Left hindlimb (tissue), 1 donor: Measurements from ENCODE around the gene CACNB1.

Source experiments
- DNase-seq: peaks from one replicate; pipeline ENCODE4 v3.0.0-alpha.2; 2018

CACNB1 gene

DNA sequence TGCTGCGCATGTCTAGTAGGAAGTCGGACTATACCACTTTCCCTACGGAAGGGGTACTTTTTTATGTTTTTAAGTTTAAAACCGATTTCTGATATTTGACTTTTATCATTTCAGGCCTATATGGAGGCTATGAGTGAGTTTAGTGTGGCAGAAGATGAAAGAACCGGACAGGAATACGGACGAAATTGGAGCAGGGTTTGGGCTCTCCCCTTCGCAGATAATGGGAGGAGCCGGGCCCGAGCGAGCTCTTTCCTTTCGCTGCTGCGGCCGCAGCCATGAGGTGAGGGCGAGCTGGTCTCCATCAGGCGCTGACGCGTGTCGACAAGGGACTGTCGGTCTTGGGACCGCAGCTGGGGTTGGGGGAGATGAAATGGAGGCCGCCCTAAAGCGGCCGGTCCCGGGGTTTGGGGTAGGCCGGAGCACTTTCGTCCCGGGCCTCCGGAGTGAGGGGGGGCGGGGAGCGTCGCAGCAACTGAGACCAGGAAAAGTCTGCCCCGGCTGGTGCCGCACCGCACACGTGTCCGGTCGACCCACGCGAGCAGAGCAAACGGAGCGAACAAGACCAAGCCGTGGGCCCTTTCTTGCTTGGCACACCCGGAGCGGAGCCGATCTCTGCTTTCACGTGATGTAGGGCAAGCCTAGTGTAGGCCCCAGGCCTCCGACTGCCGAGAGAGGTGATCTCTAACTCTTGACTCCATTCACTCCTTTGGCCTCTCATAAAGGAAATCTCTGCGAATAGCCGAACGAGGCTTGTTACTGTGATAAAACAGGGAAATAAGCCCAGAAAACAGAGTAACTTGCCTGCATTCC, 2.8 kb upstream of the CACNB1 start, which contains the start of gene RPL19:
RPL19 (plus strand) TSS at position 214 of the 810 bp plus-strand sequence; CDS start at position 276, 62 bp downstream.
- peak; percentile 83 for DNase-seq

- peak; percentile 90 for DNase-seq
Measured at GRCh38 chr17:39199820-39200069, 2.3 kb upstream of the CACNB1 start.

DNA sequence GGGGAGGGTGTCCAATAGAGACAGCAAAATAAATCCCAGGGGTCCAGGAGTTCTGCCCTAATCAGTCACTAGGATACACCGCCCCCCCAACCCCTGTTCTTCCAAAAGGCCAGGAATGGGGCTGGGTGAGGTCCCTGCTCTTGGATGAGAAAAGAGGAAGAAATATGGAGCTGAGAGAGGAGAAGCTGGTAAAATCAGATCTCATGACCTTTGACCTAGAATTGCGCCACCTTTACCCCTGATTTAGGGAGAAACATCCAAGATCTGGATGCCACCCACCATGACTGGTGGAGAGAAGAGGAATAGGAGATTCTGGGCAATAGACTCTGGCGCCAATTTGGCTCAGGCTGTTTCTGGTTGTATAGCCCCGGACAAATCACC, 707 bp upstream of the CACNB1 start:
- no peak for DNase-seq

GRCh38 chr17:39196808-39197291, 619 bp downstream of the CACNB1 start:
- DNase-seq: peak; percentile 77

- no peak for DNase-seq
Measured at GRCh38 chr17:39196241-39196807, 1.1 kb downstream of the CACNB1 start.

DNA sequence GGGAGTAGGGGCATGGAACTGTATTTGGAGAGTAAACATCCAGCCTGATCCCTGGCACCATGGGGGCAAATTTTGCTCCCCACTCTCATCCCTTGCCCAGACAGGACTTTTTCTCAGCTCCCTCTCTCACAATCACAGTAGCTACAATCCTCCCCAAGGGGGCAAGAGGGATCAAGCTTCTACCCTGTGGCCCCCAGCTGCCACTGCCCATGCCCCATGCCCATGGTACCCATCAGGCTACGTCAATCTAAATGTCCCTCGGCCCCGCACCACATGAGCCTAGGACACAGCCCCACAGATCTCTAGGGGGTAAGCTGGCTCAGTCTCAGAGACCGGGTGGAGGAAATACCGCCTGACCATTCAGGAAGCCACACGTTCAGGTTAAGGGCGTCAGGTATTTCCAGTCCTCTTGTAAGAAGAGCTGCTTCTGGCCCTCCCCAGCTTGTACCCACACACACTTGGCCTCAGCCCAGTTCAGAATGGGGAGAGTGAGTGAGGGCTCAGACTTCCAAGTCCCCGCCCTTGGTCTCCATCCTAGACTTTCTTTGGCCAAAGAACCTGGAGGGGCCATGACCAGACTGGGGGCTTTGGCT, 1.8 kb downstream of the CACNB1 start:
- peak; percentile 72 for DNase-seq

GRCh38 chr17:39194985-39195524, 2.4 kb downstream of the CACNB1 start:
- DNase-seq: no peak

GRCh38 chr17:39194089-39194984, 3.1 kb downstream of the CACNB1 start:
- DNase-seq: peak; percentile 75

DNA sequence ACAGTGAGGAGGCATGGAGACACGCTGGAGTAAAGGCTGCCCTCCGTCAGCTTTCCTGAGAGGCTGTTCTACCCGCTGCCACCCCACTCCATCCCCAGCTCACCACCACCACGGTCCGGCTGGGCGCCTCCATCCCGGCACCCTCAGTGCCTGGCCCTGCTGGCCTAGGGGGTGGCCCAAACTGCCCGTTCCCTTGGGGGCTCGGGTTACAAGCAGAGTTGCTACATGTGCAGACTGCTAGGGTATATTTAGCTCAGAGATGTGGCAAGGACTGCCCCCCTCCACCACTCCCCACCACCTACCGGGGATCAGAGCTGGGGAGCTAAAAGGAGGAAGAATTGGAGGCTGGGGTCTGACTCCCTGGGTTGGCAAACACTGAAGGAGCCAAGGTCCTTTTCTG, 4.1 kb downstream of the CACNB1 start:
- no peak for DNase-seq

- DNase-seq: no peak
Measured at GRCh38 chr17:39192901-39193300, 4.6 kb downstream of the CACNB1 start.

GRCh38 chr17:39191750-39192510, 5.5 kb downstream of the CACNB1 start:
- DNase-seq: no peak

- DNase-seq: no peak
Measured at GRCh38 chr17:39187152-39187830, 10.2 kb downstream of the CACNB1 start.

- no peak for DNase-seq
Measured at GRCh38 chr17:39186481-39187002, 10.9 kb downstream of the CACNB1 start.

- DNase-seq: no peak
Measured at GRCh38 chr17:39183720-39184119, 13.7 kb downstream of the CACNB1 start.

- DNase-seq: no peak
Measured at GRCh38 chr17:39183045-39183444, 14.4 kb downstream of the CACNB1 start.

- DNase-seq: no peak
Measured at GRCh38 chr17:39181303-39181702, 16.2 kb downstream of the CACNB1 start.

DNA sequence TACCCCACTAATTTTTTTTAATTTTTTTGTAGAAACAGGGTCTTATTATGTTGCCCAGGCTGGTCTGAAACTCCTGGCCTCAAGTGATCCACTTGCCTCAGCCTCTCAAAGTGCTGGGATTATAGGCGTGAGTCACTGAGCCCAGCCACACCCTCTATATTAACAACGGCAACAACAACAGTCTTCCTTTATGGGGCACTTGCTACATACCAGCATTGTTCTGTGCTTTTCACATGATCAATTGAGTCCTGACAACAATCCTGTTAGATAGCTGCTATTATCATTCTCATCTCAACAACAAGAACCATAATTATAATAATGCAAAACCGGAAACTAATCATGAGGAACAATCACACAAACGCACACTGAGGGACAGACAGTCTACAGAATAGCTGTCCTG, 18.9 kb downstream of the CACNB1 start:
- DNase-seq: no peak

DNA sequence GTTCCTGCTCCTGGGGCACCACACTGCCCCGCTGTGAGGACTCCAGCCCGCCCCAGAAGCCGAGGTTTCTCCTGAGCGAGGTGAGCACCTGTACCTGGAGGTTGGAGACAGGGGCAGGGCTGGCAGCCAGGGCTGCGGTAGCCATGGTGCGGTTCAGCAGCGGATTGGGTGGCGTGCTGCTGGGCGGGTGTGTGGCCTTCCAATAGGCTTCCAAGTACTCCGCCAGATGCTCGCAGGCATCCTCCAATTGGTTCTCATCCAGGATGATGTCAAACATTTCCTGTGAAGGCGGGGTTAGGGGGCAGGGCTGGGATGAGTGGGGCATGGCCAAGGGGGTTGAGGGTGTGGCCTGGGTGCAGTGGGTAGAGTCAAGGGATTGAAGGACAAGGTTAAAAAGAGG, 20.2 kb downstream of the CACNB1 start:
- no peak for DNase-seq

- no peak for DNase-seq
Measured at GRCh38 chr17:39175695-39176093, 21.8 kb downstream of the CACNB1 start.

DNA sequence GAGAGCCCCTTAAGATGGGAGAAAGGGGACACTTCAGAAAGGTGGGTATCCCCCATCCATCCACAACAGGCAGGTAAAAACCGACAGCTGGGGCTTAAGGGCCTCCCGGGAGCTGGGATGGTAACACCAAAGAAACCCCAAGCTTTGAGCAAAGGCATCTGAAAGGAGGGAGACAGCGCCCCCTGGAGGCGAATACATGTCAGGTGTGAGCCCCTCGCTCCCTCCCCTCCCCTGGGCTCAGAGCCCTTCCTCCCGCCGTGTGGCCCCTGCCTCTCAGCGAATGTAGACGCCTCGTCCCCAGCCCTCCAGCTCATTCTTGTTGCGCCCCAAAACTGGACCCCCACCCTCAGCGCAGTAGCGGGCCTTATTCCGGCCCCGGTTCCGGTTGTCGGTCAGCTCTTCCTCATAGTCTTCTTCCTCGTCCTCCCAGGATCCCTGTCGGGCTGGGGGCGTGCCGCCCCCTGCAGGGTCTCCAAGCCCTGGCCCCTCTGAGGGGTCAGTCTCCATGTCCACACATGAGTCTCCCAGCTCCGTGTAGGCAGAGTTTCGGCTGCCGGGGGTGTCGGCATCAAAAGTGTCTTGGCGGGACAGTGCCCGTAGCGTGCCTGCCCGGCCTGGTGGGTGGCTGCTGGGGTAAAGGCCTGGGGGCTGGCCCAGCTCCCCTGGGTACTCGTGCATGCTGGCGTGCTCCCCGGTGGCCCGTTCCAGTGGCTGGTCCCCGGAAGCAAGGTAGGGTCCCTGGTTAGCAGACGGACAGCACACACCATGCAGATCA, 22.4 kb downstream of the CACNB1 start:
- DNase-seq: peak; percentile 53
